ENCODE measurements around the gene ARHGAP26.

The ARHGAP26 gene

GRCh38 chr5:143267186-143267585 is 497.0 kb downstream of the ARHGAP26 start:
- TF ChIP-seq CTCF (IDR thresholded peaks at IDR 0.05; ENCODE audit: low read depth, low read length, missing control alignments): no peak
- no peak overlapping the region for H3K4me3 ChIP-seq (ENCODE audit: low read depth, low read length)
- DNase-seq (ENCODE audit: low read depth): no peak

GRCh38 chr5:143268388-143268787 is 498.2 kb downstream of the ARHGAP26 start:
- H3K4me3 ChIP-seq (ENCODE audit: low read depth, low read length): no peak overlapping the region
- DNase-seq (ENCODE audit: low read depth): no peak
- no peak for TF ChIP-seq CTCF (IDR thresholded peaks at IDR 0.05; ENCODE audit: low read depth, low read length, missing control alignments)

DNA sequence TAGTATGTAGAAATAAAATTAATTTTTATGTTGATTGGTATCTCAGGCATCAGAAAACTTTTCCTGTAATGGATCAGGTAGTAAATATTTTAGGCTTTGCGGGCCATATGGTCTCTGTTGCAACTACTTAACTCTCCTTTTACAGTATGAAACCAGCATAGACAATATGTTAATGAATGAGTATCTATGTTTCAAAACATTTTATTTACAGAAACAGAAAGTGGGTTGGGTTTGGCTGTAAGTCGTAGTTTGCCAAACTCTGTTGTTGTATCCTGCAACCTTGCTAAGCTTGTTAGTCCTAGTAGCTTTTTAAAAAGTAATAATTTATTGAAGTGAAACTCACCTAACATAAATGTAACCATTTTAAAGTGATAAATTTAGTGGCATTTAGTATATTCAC is 501.3 kb downstream of the ARHGAP26 start:
- no peak overlapping the region for H3K4me3 ChIP-seq (ENCODE audit: low read depth, low read length)
- no peak for DNase-seq (ENCODE audit: low read depth)
- TF ChIP-seq CTCF (IDR thresholded peaks at IDR 0.05; ENCODE audit: low read depth, low read length, missing control alignments): no peak

DNA sequence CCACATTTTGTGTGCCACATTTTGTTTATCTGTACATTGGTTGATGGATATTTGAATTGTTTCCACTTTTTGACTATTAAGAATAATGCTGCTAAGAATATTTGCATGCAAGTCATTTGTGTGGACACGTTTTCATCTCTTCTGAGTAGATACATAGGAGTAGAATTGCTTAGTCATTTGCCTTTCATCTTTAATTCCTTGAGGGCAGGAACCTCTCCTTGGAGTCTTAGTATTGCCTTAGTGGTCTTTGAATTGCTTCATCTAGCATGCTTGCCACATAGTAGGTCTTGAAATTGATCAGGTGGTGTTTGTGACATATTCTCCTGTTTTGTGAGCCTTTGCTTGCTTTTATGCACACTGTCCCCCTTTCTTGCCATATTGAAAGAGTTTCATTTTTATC is 504.8 kb downstream of the ARHGAP26 start:
- TF ChIP-seq CTCF (IDR thresholded peaks at IDR 0.05; ENCODE audit: low read depth, low read length, missing control alignments): no peak
- no peak for DNase-seq (ENCODE audit: low read depth)

DNA sequence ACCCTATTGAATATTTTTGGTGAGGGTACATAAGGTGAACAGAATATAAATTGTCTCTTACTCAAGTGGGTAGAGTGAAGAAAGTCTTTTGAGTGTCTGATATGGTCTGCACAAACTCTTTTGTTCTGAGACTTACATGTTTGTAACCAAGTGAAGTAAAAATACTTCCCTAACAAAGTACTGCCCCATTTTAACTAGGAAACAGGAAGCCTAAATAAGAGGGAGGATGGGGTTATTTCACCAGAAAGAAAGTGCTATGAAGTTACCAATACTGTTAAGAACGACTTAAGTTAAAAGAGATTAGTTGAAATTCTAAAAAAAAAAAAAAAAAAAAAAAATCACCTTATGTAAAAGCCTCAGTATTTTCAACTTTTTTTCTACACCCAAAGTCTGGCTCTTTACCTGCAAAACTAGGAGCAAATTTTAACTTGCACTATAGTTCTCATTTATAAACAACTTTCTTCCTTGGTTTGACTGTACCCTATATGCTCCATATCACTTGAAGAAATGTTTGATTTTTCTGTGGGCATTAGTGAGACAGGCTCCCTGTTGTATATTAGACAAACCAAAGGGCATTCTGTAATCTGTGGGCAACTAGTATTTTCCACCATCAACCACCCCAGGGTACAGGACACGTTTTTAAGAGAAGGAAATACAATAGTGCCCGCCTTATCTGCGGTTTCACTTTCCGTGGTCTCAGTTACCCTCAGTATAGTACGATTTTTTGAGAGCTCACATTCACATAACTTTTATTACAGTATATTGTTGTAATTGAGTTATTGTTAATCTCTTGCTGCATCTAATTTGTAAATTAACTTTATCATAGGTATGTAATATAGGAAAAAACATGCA is 505.6 kb downstream of the ARHGAP26 start:
- DNase-seq (ENCODE audit: low read depth): no peak
- no peak for TF ChIP-seq CTCF (IDR thresholded peaks at IDR 0.05; ENCODE audit: low read depth, low read length, missing control alignments)

More for the DNA sequence above, 504.8 kb downstream of the ARHGAP26 start:
- no peak overlapping the region for H3K4me3 ChIP-seq (ENCODE audit: low read depth, low read length)

GRCh38 chr5:143277536-143277935 is 507.4 kb downstream of the ARHGAP26 start:
- no peak for TF ChIP-seq CTCF (IDR thresholded peaks at IDR 0.05; ENCODE audit: low read depth, low read length, missing control alignments)

More for the DNA sequence above, 505.6 kb downstream of the ARHGAP26 start:
- H3K4me3 ChIP-seq (ENCODE audit: low read depth, low read length): no peak overlapping the region

More at GRCh38 chr5:143277536-143277935, 507.4 kb downstream of the ARHGAP26 start:
- no peak overlapping the region for H3K4me3 ChIP-seq (ENCODE audit: low read depth, low read length)
- no peak for DNase-seq (ENCODE audit: low read depth)
